ENCODE data around the gene NARS2. TPM values are rescaled to one million over a fixed set of nuclear protein-coding genes. Genes with fewer than 3 reads are reported as not detected.

The NARS2 gene
- total RNA-seq, 1 donor from 2014 or later, result 11.6 TPM

GRCh38 chr11:78541537-78541936 lies 33.1 kb downstream of the NARS2 start:
- TF ChIP-seq CTCF (IDR thresholded peaks at IDR 0.05), result no peak
- H3K9me3 Mint-ChIP-seq (ENCODE audit: unreplicated experiment), result peaks cover 4% of the 10 kb centered on the region
- DNase-seq (ENCODE audit: extremely low spot score, unreplicated experiment), result no peak
- peaks cover 26% of the 10 kb centered on the region for H3K4me1 Mint-ChIP-seq (ENCODE audit: unreplicated experiment)
- no peak overlapping the region for H3K4me3 Mint-ChIP-seq (ENCODE audit: unreplicated experiment)
- no peak overlapping the region for H3K27ac Mint-ChIP-seq (ENCODE audit: unreplicated experiment)
- H3K36me3 Mint-ChIP-seq (ENCODE audit: unreplicated experiment), result peaks cover 5% of the 10 kb centered on the region
- H3K27me3 Mint-ChIP-seq (ENCODE audit: unreplicated experiment), result no peaks in the 10 kb centered on the region

GRCh38 chr11:78540256-78540655 lies 34.4 kb downstream of the NARS2 start:
- H3K27ac Mint-ChIP-seq (ENCODE audit: unreplicated experiment), result peak overlapping the region; percentile 49
- H3K36me3 Mint-ChIP-seq (ENCODE audit: unreplicated experiment), result peaks cover 5% of the 10 kb centered on the region
- no peaks in the 10 kb centered on the region for H3K27me3 Mint-ChIP-seq (ENCODE audit: unreplicated experiment)

GRCh38 chr11:78539506-78539905 lies 35.2 kb downstream of the NARS2 start:
- H3K4me1 Mint-ChIP-seq (ENCODE audit: unreplicated experiment), result peaks cover 26% of the 10 kb centered on the region
- no peak for TF ChIP-seq CTCF (IDR thresholded peaks at IDR 0.05)
- H3K27ac Mint-ChIP-seq (ENCODE audit: unreplicated experiment), result no peak overlapping the region
- peaks cover 5% of the 10 kb centered on the region for H3K36me3 Mint-ChIP-seq (ENCODE audit: unreplicated experiment)
- no peak overlapping the region for H3K4me3 Mint-ChIP-seq (ENCODE audit: unreplicated experiment)
- DNase-seq (ENCODE audit: extremely low spot score, unreplicated experiment), result no peak
- no peaks in the 10 kb centered on the region for H3K27me3 Mint-ChIP-seq (ENCODE audit: unreplicated experiment)
- H3K9me3 Mint-ChIP-seq (ENCODE audit: unreplicated experiment), result peaks cover 4% of the 10 kb centered on the region

More at GRCh38 chr11:78540256-78540655, 34.4 kb downstream of the NARS2 start:
- H3K4me1 Mint-ChIP-seq (ENCODE audit: unreplicated experiment), result peaks cover 26% of the 10 kb centered on the region
- no peak overlapping the region for H3K4me3 Mint-ChIP-seq (ENCODE audit: unreplicated experiment)
- no peak for DNase-seq (ENCODE audit: extremely low spot score, unreplicated experiment)
- no peak for TF ChIP-seq CTCF (IDR thresholded peaks at IDR 0.05)
- H3K9me3 Mint-ChIP-seq (ENCODE audit: unreplicated experiment), result peaks cover 4% of the 10 kb centered on the region

- TF ChIP-seq CTCF (IDR thresholded peaks at IDR 0.05), result no peak
- Mint-ChIP-seq H3K36me3 (ENCODE audit: unreplicated experiment) (peaks cover 3% of the 10 kb centered on the region), H3K9me3 (ENCODE audit: unreplicated experiment) (no peaks in the 10 kb centered on the region), H3K4me3 (ENCODE audit: unreplicated experiment) (no peak overlapping the region), H3K27me3 (ENCODE audit: unreplicated experiment) (no peaks in the 10 kb centered on the region), H3K4me1 (ENCODE audit: unreplicated experiment) (peaks cover 21% of the 10 kb centered on the region), H3K27ac (ENCODE audit: unreplicated experiment) (no peak overlapping the region)
- no peak for DNase-seq (ENCODE audit: extremely low spot score, unreplicated experiment)
Measured at GRCh38 chr11:78536933-78537332, 37.7 kb downstream of the NARS2 start.

- peaks cover 3% of the 10 kb centered on the region for H3K36me3 Mint-ChIP-seq (ENCODE audit: unreplicated experiment)
- H3K27me3 Mint-ChIP-seq (ENCODE audit: unreplicated experiment), result no peaks in the 10 kb centered on the region
- no peak for TF ChIP-seq CTCF (IDR thresholded peaks at IDR 0.05)
- no peak for DNase-seq (ENCODE audit: extremely low spot score, unreplicated experiment)
- H3K4me3 Mint-ChIP-seq (ENCODE audit: unreplicated experiment), result no peak overlapping the region
- H3K27ac Mint-ChIP-seq (ENCODE audit: unreplicated experiment), result no peak overlapping the region
- peaks cover 19% of the 10 kb centered on the region for H3K4me1 Mint-ChIP-seq (ENCODE audit: unreplicated experiment)
- H3K9me3 Mint-ChIP-seq (ENCODE audit: unreplicated experiment), result no peaks in the 10 kb centered on the region
Measured at GRCh38 chr11:78535920-78536319, 38.7 kb downstream of the NARS2 start.

Data from osteocyte (in vitro differentiated cells).